Measurements from ENCODE around the gene MYH6. TPM values are rescaled to one million over a fixed set of nuclear protein-coding genes. Genes with fewer than 3 reads are reported as not detected.

Gene MYH6
- not detected for total RNA-seq

DNA sequence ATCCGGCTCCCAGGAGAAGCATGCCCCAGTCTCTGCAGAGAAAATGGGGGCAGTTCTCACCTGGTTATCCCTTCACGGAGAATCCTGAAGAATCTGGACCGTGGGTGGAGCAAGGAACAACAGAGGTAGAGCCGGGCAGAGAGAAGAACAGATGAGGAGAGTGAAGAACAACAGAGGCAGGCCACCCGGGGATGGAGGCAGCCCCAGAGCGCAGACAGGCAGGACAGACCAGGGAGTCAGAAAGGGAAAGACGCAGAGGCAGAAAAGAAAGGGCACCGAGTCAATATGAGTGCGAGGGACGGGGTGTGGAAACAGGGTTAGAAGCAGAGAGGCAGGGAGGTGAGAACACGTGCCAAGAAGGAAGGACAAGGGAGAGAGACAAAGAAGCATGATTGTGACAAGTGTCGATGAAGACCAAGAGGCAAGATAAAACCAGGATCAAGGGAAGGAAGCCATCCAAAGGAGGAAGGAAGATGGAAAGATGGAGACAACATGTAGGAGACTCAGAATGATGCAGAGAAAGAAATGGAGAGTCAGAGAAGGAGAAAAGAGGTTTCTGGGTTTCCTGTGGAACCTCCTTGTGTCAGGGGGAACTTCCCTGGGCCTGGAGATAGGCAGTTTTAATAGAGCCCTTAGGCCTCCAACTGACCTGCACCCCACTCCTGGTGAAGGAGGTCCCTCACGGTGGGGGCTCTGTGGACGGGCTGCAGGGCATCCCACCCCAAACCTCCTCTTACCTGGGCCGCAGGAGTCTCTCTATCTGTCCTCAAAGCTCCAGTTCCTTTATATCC lies at the start of gene MYH6:
Gene MYH6 (minus strand): TSS at position 758 of the 791 bp plus-strand sequence. CDS start 1,050 bp downstream, outside the sequence.
- TF ChIP-seq CTCF (IDR thresholded peaks at IDR 0.05; ENCODE audit: low read depth): no peak

DNA sequence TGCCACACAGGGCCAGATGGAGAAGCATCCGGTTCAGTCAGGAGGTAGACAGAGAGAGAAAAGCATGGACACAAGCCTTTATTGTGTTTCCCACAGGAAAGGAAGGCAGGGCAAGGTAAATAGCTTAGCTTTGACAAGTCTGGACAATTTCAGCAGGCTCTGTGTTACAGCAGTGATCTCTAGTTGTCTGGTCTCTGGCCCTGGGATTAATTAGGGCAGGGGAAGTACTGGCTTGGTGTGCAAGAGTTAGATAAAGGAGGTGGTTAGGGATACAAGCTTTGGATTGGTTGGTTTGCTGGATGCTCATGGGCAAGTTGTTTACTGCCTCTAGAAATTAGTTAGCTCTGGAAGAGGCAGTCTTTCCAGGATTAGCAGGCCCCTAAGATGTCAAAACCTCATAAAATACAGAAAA lies 46.4 kb upstream of the MYH6 start:
- no peak for TF ChIP-seq CTCF (IDR thresholded peaks at IDR 0.05; ENCODE audit: low read depth)

- TF ChIP-seq CTCF (IDR thresholded peaks at IDR 0.05; ENCODE audit: low read depth): no peak
These were observed 44.2 kb upstream of the MYH6 start for GRCh38 chr14:23452237-23452636.

- TF ChIP-seq CTCF (IDR thresholded peaks at IDR 0.05; ENCODE audit: low read depth): no peak
These were observed 42.3 kb upstream of the MYH6 start for GRCh38 chr14:23450379-23450778.

DNA sequence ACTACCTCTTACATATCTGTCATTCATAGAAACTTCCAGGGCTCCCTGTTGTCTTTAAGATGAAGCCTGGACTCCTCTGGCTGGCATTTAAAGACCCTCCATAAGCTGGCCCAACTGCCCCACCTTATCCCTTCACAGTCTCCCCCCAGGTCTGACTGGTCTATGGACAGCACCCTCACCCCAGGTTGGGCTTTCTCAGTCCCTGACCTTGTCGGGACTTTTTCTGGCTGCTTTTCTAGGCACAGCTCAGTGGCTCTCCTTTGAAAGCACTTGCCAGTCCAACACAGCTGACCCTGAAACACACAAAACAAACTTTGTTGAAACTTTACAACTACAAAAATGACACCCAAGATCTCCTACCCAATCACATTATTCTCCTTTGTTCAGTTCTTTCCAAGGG lies 41.2 kb upstream of the MYH6 start:
- no peak for TF ChIP-seq CTCF (IDR thresholded peaks at IDR 0.05; ENCODE audit: low read depth)

DNA sequence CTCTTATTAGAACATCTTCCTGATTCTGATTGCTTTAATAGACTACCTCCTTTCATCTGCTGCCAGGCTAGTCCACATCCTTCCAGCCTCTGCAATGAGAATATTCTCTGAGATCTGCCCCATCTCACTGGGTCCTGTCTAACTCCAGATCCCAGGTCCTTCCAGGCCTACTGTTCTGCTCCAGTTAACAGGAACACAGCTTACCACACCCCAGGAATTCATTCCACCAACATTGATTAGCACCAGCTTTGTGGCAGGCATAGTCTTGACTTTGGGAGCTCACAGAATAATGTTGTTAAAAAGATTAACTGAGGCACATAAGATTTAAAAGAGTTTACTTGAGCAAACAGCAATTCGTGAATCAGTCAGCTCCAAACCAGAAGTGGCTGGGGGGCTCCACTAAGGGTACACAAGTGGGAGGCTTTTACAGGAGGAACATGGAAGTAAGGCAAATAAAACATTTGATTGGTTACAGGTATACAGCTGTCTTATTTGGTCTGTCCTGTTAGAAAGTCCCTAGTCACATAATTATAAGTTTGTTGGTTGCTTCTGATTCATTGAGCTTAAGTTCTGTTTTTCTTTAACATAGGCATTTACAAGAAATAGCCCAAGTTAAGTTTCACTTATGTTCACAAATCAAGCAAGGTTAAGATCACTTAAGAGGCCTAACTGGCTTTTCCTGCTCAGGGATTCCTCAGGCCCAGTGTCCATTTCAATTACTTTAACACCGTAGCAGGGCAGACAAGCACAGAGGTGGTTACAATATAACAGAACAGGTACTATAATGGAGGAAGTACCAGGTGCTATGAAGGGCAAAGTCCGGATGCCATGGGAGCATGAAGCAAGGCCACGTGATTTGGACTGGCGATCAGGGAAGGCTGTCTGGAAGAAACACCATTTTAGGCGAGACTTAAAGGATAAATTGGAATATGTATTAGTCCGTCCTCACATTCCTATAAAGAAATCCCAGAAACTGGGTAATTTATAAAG lies 39.6 kb upstream of the MYH6 start:
- no peak for TF ChIP-seq CTCF (IDR thresholded peaks at IDR 0.05; ENCODE audit: low read depth)

DNA sequence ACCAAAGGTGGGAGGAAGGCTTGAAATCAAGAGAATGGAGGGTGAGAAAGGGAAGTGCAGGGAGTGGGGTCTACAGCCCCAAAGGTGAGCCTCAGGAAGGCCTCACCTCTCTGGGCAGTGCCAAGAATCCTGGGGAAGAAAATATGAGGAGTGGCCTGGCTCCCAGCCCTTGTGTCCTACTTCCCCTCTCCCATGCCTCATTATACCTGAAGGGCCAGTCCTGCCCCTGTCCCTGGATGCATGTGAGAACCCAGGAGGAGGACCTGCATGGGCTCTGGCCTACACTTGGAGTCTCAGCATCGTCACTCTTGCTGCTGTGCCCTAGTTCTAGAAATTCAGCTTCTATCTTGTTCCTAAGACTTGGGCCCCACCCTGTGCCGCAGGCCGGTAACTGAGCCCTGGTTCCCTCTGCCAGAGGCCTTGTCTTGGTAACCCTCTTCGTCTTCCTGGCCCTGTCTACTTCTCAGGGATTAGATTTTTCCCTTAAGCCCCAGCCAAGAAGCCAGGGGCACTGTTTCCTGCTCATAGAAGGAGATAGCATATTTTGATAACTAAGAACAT lies 38.3 kb upstream of the MYH6 start:
- TF ChIP-seq CTCF (IDR thresholded peaks at IDR 0.05; ENCODE audit: low read depth): no peak
